WERI-Rb-1 (cell line): ENCODE measurements around the gene FKBP2.
A peak's percentile ranks its signal among the peaks of the same experiment; 100 is the strongest.

Experiments used
- DNase-seq: peaks from one replicate; pipeline ENCODE4 v3.0.0-alpha.2; 2020
- H3K27ac ChIP-seq: fragments of 250-450 bp; sonication (Bioruptor Pico); 2 replicates; pipeline ENCODE4 v1.5.1; 2020; ENCODE audit warnings: mild to moderate bottlenecking, moderate library complexity
- H3K27me3 ChIP-seq: fragments of 250-450 bp; sonication (Bioruptor Pico); 2 replicates; pipeline ENCODE4 v1.5.1; 2021; ENCODE audit warnings: mild to moderate bottlenecking, low read depth, moderate library complexity; ENCODE audit not compliant: insufficient read depth, severe bottlenecking
- H3K36me3 ChIP-seq: fragments of 250-450 bp; sonication (Bioruptor Pico); 2 replicates; pipeline ENCODE4 v1.5.1; 2020; ENCODE audit warnings: mild to moderate bottlenecking, moderate library complexity
- H3K4me3 ChIP-seq: 2 replicates; pipeline ENCODE4 v1.5.1; 2011; ENCODE audit warnings: low read depth, mild to moderate bottlenecking, control low read depth, low read length
- H3K9me3 ChIP-seq: fragments of 250-450 bp; sonication (Bioruptor Pico); 2 replicates; pipeline ENCODE4 v1.5.1; 2021; ENCODE audit warnings: mild to moderate bottlenecking, moderate library complexity; ENCODE audit not compliant: severe bottlenecking
- TF ChIP-seq, protein P1 (sequence below): IDR thresholded peaks from 2 replicates; pipeline ENCODE4 v1.5.1; 2011; ENCODE audit warnings: low read depth, mild to moderate bottlenecking, control low read depth, inconsistent platforms, low read length

The FKBP2 gene

GRCh38 chr11:64238076-64238475 is 2.8 kb upstream of the FKBP2 start:
- H3K27me3 ChIP-seq = no peaks in the 10 kb centered on the region
- TF ChIP-seq, protein P1, sequence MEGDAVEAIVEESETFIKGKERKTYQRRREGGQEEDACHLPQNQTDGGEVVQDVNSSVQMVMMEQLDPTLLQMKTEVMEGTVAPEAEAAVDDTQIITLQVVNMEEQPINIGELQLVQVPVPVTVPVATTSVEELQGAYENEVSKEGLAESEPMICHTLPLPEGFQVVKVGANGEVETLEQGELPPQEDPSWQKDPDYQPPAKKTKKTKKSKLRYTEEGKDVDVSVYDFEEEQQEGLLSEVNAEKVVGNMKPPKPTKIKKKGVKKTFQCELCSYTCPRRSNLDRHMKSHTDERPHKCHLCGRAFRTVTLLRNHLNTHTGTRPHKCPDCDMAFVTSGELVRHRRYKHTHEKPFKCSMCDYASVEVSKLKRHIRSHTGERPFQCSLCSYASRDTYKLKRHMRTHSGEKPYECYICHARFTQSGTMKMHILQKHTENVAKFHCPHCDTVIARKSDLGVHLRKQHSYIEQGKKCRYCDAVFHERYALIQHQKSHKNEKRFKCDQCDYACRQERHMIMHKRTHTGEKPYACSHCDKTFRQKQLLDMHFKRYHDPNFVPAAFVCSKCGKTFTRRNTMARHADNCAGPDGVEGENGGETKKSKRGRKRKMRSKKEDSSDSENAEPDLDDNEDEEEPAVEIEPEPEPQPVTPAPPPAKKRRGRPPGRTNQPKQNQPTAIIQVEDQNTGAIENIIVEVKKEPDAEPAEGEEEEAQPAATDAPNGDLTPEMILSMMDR = no peak
- H3K36me3 ChIP-seq = peaks cover 25% of the 10 kb centered on the region
- no peaks in the 10 kb centered on the region for H3K9me3 ChIP-seq
- H3K4me3 ChIP-seq = no peak overlapping the region
- H3K27ac ChIP-seq = no peak overlapping the region
- no peak for DNase-seq

DNA sequence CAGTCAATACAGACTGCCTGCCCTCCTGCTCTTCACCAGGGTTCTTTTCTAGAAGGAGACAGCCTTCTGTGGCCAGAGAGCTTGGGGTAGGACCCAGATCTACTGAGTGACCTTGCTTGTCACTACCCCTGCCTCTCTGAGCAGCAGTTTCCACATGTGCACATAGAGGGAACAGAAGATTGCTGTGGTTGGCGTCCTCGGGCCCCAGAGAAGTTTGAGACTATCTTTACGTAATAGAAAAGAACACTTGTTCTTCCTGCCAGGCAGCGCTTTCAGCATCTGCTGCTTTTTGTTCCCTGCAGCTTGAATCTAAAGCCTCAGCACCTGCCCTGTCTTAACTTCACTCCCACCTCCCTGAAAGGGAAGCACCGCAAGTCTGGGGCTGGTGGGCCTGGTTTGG is 1.9 kb upstream of the FKBP2 start:
- H3K4me3 ChIP-seq = no peak overlapping the region
- no peaks in the 10 kb centered on the region for H3K9me3 ChIP-seq
- peaks cover 33% of the 10 kb centered on the region for H3K36me3 ChIP-seq
- no peak overlapping the region for H3K27ac ChIP-seq
- no peak for DNase-seq
- TF ChIP-seq, protein P1 = no peak
- H3K27me3 ChIP-seq = no peaks in the 10 kb centered on the region

DNA sequence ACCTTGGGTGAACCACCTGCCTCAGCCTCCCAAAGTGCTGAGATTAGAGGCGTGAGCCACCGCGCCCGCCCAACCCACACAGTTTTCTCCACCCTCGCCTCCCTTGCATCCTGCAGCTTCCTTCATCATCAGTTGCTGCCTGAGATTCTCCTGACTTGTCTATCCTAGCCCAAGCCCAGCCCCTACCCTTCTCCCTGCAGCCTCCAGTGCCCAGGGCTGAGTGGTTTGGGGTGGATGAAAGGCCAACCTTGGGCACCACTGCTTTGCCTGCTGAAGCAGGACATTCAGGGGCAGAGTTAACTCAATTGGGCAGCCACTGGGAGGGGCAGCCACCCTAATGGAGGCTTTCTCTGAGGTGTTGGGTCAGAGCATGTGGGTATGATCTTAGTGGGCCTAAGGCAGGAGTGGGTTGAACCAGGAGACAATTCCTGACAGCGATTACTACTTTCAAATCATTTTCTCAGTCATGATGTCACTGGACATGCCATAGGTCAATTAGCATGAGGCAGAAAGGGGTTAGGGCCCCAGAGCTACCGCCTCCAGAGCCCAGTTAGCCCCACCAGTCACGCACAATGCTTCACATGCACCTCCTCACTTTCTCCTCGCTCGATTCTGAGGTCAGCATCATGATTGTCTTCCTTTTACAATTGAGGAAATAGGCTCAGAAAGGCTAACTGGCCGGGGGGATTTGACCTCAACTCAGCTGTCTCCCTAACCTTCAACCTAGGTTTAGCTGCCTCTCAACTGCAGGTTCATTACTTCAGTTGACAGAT is 1.0 kb upstream of the FKBP2 start:
- Histone ChIP-seq H3K27me3 (no peaks in the 10 kb centered on the region), H3K4me3 (peak overlapping the region; percentile 82; the same call in 1 of the 2 replicates), H3K36me3 (peaks cover 41% of the 10 kb centered on the region), H3K9me3 (no peaks in the 10 kb centered on the region), H3K27ac (peak overlapping the region; percentile 86)
- DNase-seq = no peak
- TF ChIP-seq, protein P1 = no peak

DNA sequence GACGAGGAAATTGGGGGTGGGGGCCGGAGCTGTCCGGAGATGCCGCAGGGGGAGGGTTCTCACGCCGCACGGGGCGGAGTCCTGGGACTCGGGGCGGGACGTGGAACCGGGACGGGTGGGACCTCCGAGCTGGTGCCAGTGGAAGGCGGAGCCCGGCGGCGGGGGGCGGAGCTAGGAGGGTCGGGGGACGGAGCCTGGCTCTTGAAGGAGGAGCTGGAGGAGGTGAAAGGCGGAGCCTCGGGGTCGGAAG is 271 bp downstream of the FKBP2 start:
- TF ChIP-seq, protein P1 = no peak
- Histone ChIP-seq H3K27ac (peak overlapping the region; percentile 86), H3K27me3 (no peaks in the 10 kb centered on the region), H3K9me3 (no peaks in the 10 kb centered on the region), H3K36me3 (peaks cover 45% of the 10 kb centered on the region), H3K4me3 (peak overlapping the region; percentile 82)
- peak; percentile 99 for DNase-seq

- TF ChIP-seq, protein P1 = no peak
- no peaks in the 10 kb centered on the region for H3K27me3 ChIP-seq
- peak overlapping the region; percentile 80 for H3K27ac ChIP-seq
- peaks cover 46% of the 10 kb centered on the region for H3K36me3 ChIP-seq
- peak overlapping the region; percentile 82 for H3K4me3 ChIP-seq
- DNase-seq = peak; percentile 64
- H3K9me3 ChIP-seq = no peaks in the 10 kb centered on the region
Measured at GRCh38 chr11:64241491-64242374, 838 bp downstream of the FKBP2 start.
